WTC11 (cell line): ENCODE results near the gene ZNF425. TPM values are rescaled to one million over a fixed set of nuclear protein-coding genes. Genes with fewer than 3 reads are reported as not detected.

Experiments used
- ATAC-seq: fragments of 200-7000 bp; cut with Tn5 transposase; 2 replicates; pipeline ENCODE4 v1.10.0; 2021; ENCODE audit warnings: mild to moderate bottlenecking, moderate library complexity
- CTCF ChIA-PET: fragments of 300-600 bp; sonication (Branson Sonifier 250); formaldehyde crosslinking; loops from one replicate; lab custom pipeline; 2021; ENCODE audit warnings: antibody characterized with exemption; lab: Charles Lee
- POLR2A ChIA-PET: fragments of 350-600 bp; sonication (Branson Sonifier 250); formaldehyde crosslinking; loops from one replicate; lab custom pipeline; 2021; ENCODE audit warnings: antibody characterized with exemption; lab: Charles Lee
- DNase-seq: peaks from one replicate; pipeline ENCODE4 v3.0.0; 2021; ENCODE audit warnings: low spot score
- H3K27ac Mint-ChIP-seq: 2 replicates; pipeline ENCODE4 v1.8.0; 2021; ENCODE audit warnings: mixed read lengths
- H3K27me3 Mint-ChIP-seq: 2 replicates; pipeline ENCODE4 v1.8.0; 2021; ENCODE audit warnings: low read depth, mild to moderate bottlenecking, moderate library complexity, mixed read lengths
- H3K36me3 Mint-ChIP-seq: 2 replicates; pipeline ENCODE4 v1.8.0; 2021; ENCODE audit warnings: mixed read lengths
- H3K4me1 Mint-ChIP-seq: 2 replicates; pipeline ENCODE4 v1.8.0; 2022; ENCODE audit warnings: mixed read lengths
- H3K4me3 Mint-ChIP-seq: 2 replicates; pipeline ENCODE4 v1.8.0; 2021; ENCODE audit warnings: mild to moderate bottlenecking, moderate library complexity, mixed read lengths
- H3K9me3 Mint-ChIP-seq: 2 replicates; pipeline ENCODE4 v1.8.0; 2021; ENCODE audit warnings: mixed read lengths
- AFF4 ChIP-seq: sonication (generic); formaldehyde crosslinking; IDR thresholded peaks from 2 replicates; pipeline ENCODE4 v1.8.1; 2023; ENCODE audit warnings: mild to moderate bottlenecking, missing genetic modification reagents, borderline replicate concordance
- CDX4 ChIP-seq: fragments of 250-450 bp; sonication (Bioruptor Pico); IDR thresholded peaks from 2 replicates; pipeline ENCODE4 v1.9.0; 2021; ENCODE audit warnings: moderate library complexity, mild to moderate bottlenecking, inconsistent platforms, borderline replicate concordance
- CREM ChIP-seq: sonication (generic); formaldehyde crosslinking; IDR thresholded peaks from 2 replicates; pipeline ENCODE4 v1.8.1; 2022; ENCODE audit warnings: mild to moderate bottlenecking, missing genetic modification reagents, moderate library complexity
- ERG ChIP-seq: fragments of 250-450 bp; sonication (Bioruptor Pico); IDR thresholded peaks from 2 replicates; pipeline ENCODE4 v1.8.0; 2021; ENCODE audit warnings: mild to moderate bottlenecking
- ETV6 ChIP-seq: sonication (generic); formaldehyde crosslinking; IDR thresholded peaks from 2 replicates; pipeline ENCODE4 v1.8.1; 2022; ENCODE audit warnings: mild to moderate bottlenecking, missing genetic modification reagents
- FOXK1 ChIP-seq: sonication (generic); formaldehyde crosslinking; IDR thresholded peaks from 2 replicates; pipeline ENCODE4 v1.8.0; 2022; ENCODE audit warnings: mild to moderate bottlenecking, moderate library complexity, missing genetic modification reagents
- KAT7 ChIP-seq: sonication (generic); formaldehyde crosslinking; IDR thresholded peaks from 2 replicates; pipeline ENCODE4 v1.8.1; 2023; ENCODE audit warnings: missing genetic modification reagents, mild to moderate bottlenecking, borderline replicate concordance
- PREB ChIP-seq: sonication (generic); formaldehyde crosslinking; IDR thresholded peaks from 2 replicates; pipeline ENCODE4 v1.8.1; 2022; ENCODE audit warnings: mild to moderate bottlenecking, missing genetic modification reagents, moderate library complexity, borderline replicate concordance
- RELA ChIP-seq: sonication (generic); formaldehyde crosslinking; IDR thresholded peaks from 2 replicates; pipeline ENCODE4 v1.8.1; 2022; ENCODE audit warnings: missing genetic modification reagents, mild to moderate bottlenecking, borderline replicate concordance
- SMAD3 ChIP-seq: sonication (generic); formaldehyde crosslinking; IDR thresholded peaks from 2 replicates; pipeline ENCODE4 v1.8.0; 2022; ENCODE audit warnings: missing genetic modification reagents, mild to moderate bottlenecking, borderline replicate concordance
- STAT6 ChIP-seq: sonication (generic); formaldehyde crosslinking; conservative IDR thresholded peaks from 2 replicates; pipeline ENCODE4 v1.8.1; 2023; ENCODE audit warnings: mild to moderate bottlenecking, low read depth, missing genetic modification reagents, moderate library complexity
- TCF7 ChIP-seq: sonication (generic); formaldehyde crosslinking; IDR thresholded peaks from 2 replicates; pipeline ENCODE4 v1.8.0; 2022; ENCODE audit warnings: mild to moderate bottlenecking, low read depth, missing genetic modification reagents, moderate library complexity
- TP53 ChIP-seq: sonication (generic); formaldehyde crosslinking; IDR thresholded peaks from 2 replicates; pipeline ENCODE4 v1.8.1; 2023; ENCODE audit warnings: mild to moderate bottlenecking, missing genetic modification reagents
- USF1 ChIP-seq: sonication (generic); formaldehyde crosslinking; IDR thresholded peaks from 2 replicates; pipeline ENCODE4 v1.8.0; 2022; ENCODE audit warnings: mild to moderate bottlenecking, missing genetic modification reagents
- USF2 ChIP-seq: sonication (generic); formaldehyde crosslinking; IDR thresholded peaks from 2 replicates; pipeline ENCODE4 v1.8.1; 2023; ENCODE audit warnings: mild to moderate bottlenecking, missing genetic modification reagents, moderate library complexity
- ZNF281 ChIP-seq: sonication (generic); formaldehyde crosslinking; IDR thresholded peaks from 2 replicates; pipeline ENCODE4 v1.8.0; 2023; ENCODE audit warnings: mild to moderate bottlenecking, missing genetic modification reagents
- ZNF396 ChIP-seq: fragments of 250-450 bp; sonication (Bioruptor Pico); IDR thresholded peaks from 2 replicates; pipeline ENCODE4 v1.8.0; 2021; ENCODE audit warnings: mild to moderate bottlenecking, moderate library complexity, borderline replicate concordance
- ZNF423 ChIP-seq: fragments of 250-450 bp; sonication (Bioruptor Pico); IDR thresholded peaks from 2 replicates; pipeline ENCODE4 v2.1.2; 2022; ENCODE audit warnings: mild to moderate bottlenecking, moderate library complexity
- total RNA-seq: library from RNA; stranded (reverse); gene quantifications from 3 replicates; pipeline ENCODE4 v1.2.3, GENCODE V29; 2021

The ZNF425 gene
- total RNA-seq, 1 experiment from 2014 or later: 3.8 TPM

- ATAC-seq (no peak), DNase-seq (no peak)
- no peak overlapping the region for H3K27ac Mint-ChIP-seq
- TF ChIP-seq ETV6 (no peak), RELA (CRISPR knock-in tag) (no peak), AFF4 (no peak), ZNF423 (CRISPR knock-in tag) (no peak), TCF7 (no peak), ZNF396 (CRISPR knock-in tag) (no peak), USF2 (CRISPR knock-in tag) (no peak), ERG (CRISPR knock-in tag) (no peak), CREM (CRISPR knock-in tag) (no peak), CDX4 (CRISPR knock-in tag) (no peak), SMAD3 (CRISPR knock-in tag) (no peak), STAT6 (no peak), ZNF281 (no peak), USF1 (CRISPR knock-in tag) (no peak), TP53 (CRISPR knock-in tag) (no peak), FOXK1 (CRISPR knock-in tag) (no peak), KAT7 (CRISPR knock-in tag) (no peak), PREB (no peak)
- no peaks in the 10 kb centered on the region for H3K27me3 Mint-ChIP-seq
- CTCF ChIA-PET: no interaction called here
- peaks cover 3% of the 10 kb centered on the region; the same call in 1 of the 2 replicates for H3K36me3 Mint-ChIP-seq
- POLR2A ChIA-PET: no interaction called here
- no peaks in the 10 kb centered on the region for H3K4me1 Mint-ChIP-seq
- H3K4me3 Mint-ChIP-seq: no peak overlapping the region
- no peaks in the 10 kb centered on the region for H3K9me3 Mint-ChIP-seq
Observed at GRCh38 chr7:149109969-149110368, 16.2 kb downstream of the ZNF425 start.
